Endothelial cell (in vitro differentiated cells): ENCODE measurements around the gene XBP1. TPM values are rescaled to one million over a fixed set of nuclear protein-coding genes. Genes with fewer than 3 reads are reported as not detected.
"Not testable (repeated sequence)": the region's sequence is repeated elsewhere in the genome, so short reads cannot be mapped to it uniquely, and the experiment has no call there.

Experiments
- DNase-seq: peaks from one replicate; pipeline ENCODE4 v3.0.0; 2021; ENCODE audit warnings: low spot score
- H3K27ac Mint-ChIP-seq: one replicate; pipeline ENCODE4 v1.8.0; 2021; ENCODE audit warnings: mixed read lengths, inconsistent platforms; ENCODE audit not compliant: unreplicated experiment
- H3K27me3 Mint-ChIP-seq: one replicate; pipeline ENCODE4 v1.8.0; 2021; ENCODE audit warnings: mild to moderate bottlenecking, moderate library complexity, mixed read lengths, inconsistent platforms; ENCODE audit not compliant: unreplicated experiment
- H3K36me3 Mint-ChIP-seq: one replicate; pipeline ENCODE4 v1.8.0; 2021; ENCODE audit warnings: mild to moderate bottlenecking, low read depth, mixed read lengths, inconsistent platforms; ENCODE audit not compliant: unreplicated experiment
- H3K4me1 Mint-ChIP-seq: one replicate; pipeline ENCODE4 v1.8.0; 2021; ENCODE audit warnings: mild to moderate bottlenecking, mixed read lengths, inconsistent platforms; ENCODE audit not compliant: unreplicated experiment
- H3K4me3 Mint-ChIP-seq: one replicate; pipeline ENCODE4 v1.8.0; 2021; ENCODE audit warnings: mild to moderate bottlenecking, mixed read lengths, inconsistent platforms; ENCODE audit not compliant: unreplicated experiment
- H3K9me3 Mint-ChIP-seq: one replicate; pipeline ENCODE4 v1.8.0; 2021; ENCODE audit warnings: mixed read lengths, inconsistent platforms; ENCODE audit not compliant: unreplicated experiment
- total RNA-seq: library from RNA; stranded (reverse); fragmentation: NEBNext Ultra II Directional; extraction: Animal tissue kit (Norgen Biotek cat#: 25700); gene quantifications from one replicate; pipeline ENCODE4 v1.2.1, GENCODE V29; 2021; ENCODE audit not compliant: unreplicated experiment
- TF ChIP-seq, protein P1 (sequence below): fragments of 200-600 bp; sonication (generic); IDR thresholded peaks from one replicate; pipeline ENCODE4 v1.5.0; 2021; ENCODE audit warnings: antibody characterized with exemption; ENCODE audit not compliant: unreplicated experiment

Gene XBP1
- total RNA-seq, 1 donor from 2014 or later, result 71.3 TPM

DNA sequence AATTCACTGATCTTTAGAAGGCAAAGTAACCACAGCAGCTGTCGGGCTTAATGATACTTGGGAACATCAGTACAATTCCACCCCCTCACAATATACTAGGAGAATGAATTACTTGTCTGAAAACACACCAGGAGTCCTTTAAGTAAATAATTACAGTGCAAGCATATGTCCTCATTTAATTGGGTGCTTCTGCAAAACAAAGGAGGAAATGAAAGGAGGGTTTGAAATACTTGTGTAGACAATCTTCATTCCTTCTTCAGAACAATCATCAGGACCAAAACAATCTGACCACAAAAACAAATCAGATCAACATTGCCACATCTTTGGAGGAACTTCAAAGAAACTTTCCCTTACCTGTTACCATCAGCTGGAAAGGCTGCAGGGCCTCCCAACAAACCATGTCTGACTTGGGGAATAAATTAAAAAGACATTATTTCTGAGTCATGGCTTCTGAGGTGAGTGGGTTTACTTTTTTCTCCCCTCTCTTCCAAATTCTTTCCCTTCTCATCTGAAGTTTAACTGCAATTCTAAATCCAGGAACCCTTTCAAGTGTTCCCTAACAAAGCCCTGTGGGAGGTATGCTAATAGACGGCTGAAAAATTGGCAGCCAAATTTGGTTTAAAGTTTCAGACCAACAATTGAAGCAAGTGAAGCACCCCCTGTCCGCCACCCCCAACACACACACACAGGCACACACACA, 40.4 kb downstream of the XBP1 start:
- no peak for DNase-seq
- Mint-ChIP-seq H3K4me3 (no peak overlapping the region), H3K27me3 (no peaks in the 10 kb centered on the region), H3K9me3 (no peaks in the 10 kb centered on the region), H3K36me3 (peaks cover 3% of the 10 kb centered on the region), H3K27ac (no peak overlapping the region), H3K4me1 (peaks cover 9% of the 10 kb centered on the region)
- TF ChIP-seq, protein P1, sequence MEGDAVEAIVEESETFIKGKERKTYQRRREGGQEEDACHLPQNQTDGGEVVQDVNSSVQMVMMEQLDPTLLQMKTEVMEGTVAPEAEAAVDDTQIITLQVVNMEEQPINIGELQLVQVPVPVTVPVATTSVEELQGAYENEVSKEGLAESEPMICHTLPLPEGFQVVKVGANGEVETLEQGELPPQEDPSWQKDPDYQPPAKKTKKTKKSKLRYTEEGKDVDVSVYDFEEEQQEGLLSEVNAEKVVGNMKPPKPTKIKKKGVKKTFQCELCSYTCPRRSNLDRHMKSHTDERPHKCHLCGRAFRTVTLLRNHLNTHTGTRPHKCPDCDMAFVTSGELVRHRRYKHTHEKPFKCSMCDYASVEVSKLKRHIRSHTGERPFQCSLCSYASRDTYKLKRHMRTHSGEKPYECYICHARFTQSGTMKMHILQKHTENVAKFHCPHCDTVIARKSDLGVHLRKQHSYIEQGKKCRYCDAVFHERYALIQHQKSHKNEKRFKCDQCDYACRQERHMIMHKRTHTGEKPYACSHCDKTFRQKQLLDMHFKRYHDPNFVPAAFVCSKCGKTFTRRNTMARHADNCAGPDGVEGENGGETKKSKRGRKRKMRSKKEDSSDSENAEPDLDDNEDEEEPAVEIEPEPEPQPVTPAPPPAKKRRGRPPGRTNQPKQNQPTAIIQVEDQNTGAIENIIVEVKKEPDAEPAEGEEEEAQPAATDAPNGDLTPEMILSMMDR, result no peak

DNA sequence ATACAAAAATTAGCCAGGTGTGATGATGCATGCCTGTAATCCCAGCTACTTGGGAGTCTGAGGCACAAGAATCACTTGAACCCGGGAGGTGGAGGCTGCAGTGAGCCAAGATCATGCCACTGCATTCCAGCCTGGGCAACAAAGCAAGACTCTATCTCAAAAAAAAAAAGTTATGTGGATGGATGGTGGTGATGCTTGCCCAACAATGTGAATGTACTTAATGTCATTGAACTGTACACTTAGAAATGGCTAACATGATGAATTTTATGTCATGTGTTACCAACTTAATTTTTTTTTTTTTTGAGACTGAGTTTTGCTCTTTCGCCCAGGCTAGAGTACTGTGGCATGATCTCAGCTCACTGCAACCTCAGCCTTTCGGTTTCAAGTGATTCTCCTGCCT, 45.9 kb downstream of the XBP1 start:
- H3K4me3 Mint-ChIP-seq, DNase-seq, H3K27ac Mint-ChIP-seq, H3K4me1 Mint-ChIP-seq, H3K36me3 Mint-ChIP-seq, H3K9me3 Mint-ChIP-seq, H3K27me3 Mint-ChIP-seq: not testable (repeated sequence)

DNA sequence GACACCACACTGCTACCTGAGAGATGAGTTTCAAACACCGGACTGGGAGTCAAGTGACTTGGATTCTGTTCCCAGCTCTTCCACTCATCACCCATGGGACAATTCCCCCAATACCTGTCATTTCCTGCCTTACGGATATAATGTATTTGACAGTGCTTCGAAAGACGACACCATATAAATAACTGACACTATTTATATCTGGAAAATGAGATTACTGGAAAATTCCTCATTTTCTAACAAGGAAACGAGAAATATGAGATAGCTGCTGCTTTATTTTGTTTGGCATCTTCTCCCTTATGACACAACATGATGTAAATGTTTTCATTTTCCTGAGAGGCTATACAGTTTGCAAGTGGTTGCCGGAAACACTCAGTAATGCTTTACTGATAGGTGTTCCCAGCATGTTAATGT, 49.9 kb downstream of the XBP1 start:
- Mint-ChIP-seq H3K4me1 (no peaks in the 10 kb centered on the region), H3K9me3 (no peaks in the 10 kb centered on the region), H3K27me3 (peaks cover 2% of the 10 kb centered on the region), H3K36me3 (peaks cover 12% of the 10 kb centered on the region), H3K4me3 (no peak overlapping the region), H3K27ac (no peak overlapping the region)
- TF ChIP-seq, protein P1, result no peak
- no peak for DNase-seq

Other genes starting within 250 kb of the XBP1 start
- 70.8 TPM for gene TTC28, start 120.7 kb downstream of the XBP1 start, total RNA-seq
- 11.2 TPM for gene CHEK2, start 58.7 kb downstream of the XBP1 start, total RNA-seq
- 16.6 TPM for gene HSCB, start 58.5 kb downstream of the XBP1 start, total RNA-seq
- gene CCDC117, start 27.9 kb downstream of the XBP1 start, total RNA-seq, result 21.9 TPM
- 3.3 TPM for gene ZNRF3, start 83.0 kb upstream of the XBP1 start, total RNA-seq